ENCODE measurements around the gene PRMT1. TPM values are rescaled to one million over a fixed set of nuclear protein-coding genes. Genes with fewer than 3 reads are reported as not detected.
A peak's percentile ranks its signal among the peaks of the same experiment; 100 is the strongest.

PRMT1 gene
- total and polyA plus RNA-seq, 2 of the 13 experiments (the other 11 are each of a cell fraction or from before 2014, with no cell fraction given), result 324 to 374 TPM

GRCh38 chr19:49664171-49665035 is 12.7 kb upstream of the PRMT1 start (continued):
- TF ChIP-seq TRAFD1 (CRISPR knock-in tag; IDR thresholded peaks at IDR 0.05; ENCODE audit: borderline replicate concordance) (no peak), ZNF547 (CRISPR knock-in tag; IDR thresholded peaks at IDR 0.05) (peak; percentile 51; the same call in 1 of the 2 replicates), TCF7 (IDR thresholded peaks at IDR 0.05; ENCODE audit: low read depth) (no peak), ZNF18 (CRISPR knock-in tag; IDR thresholded peaks at IDR 0.05; ENCODE audit: insufficient replicate concordance) (peak; percentile 28), KAT8 (CRISPR knock-in tag; IDR thresholded peaks at IDR 0.05) (peak; percentile 74; the same call in 1 of the 2 replicates), KDM3A (CRISPR knock-in tag; IDR thresholded peaks at IDR 0.05; ENCODE audit: low read depth) (no peak), GATAD1 (CRISPR knock-in tag; IDR thresholded peaks at IDR 0.05) (peak; percentile 22; the same call in 1 of the 2 replicates), ZNF709 (CRISPR knock-in tag; IDR thresholded peaks at IDR 0.05) (no peak), GMEB1 (CRISPR knock-in tag; IDR thresholded peaks at IDR 0.05; ENCODE audit: borderline replicate concordance) (peak; percentile 79), FOXK2 (IDR thresholded peaks at IDR 0.05) (no peak), SALL2 (CRISPR knock-in tag; IDR thresholded peaks at IDR 0.05) (no peak), GZF1 (CRISPR knock-in tag; IDR thresholded peaks at IDR 0.05) (no peak), ZIK1 (CRISPR knock-in tag; IDR thresholded peaks at IDR 0.05; ENCODE audit: borderline replicate concordance, low read depth) (no peak), NFE2 (CRISPR knock-in tag; IDR thresholded peaks at IDR 0.05) (no peak), REST (IDR thresholded peaks at IDR 0.05; ENCODE audit: borderline replicate concordance in 1 of 2, low read depth in 1 of 2, low read length in 2 of 2) (peak in 1 of 2 experiments; percentile 18; a peak in 1 of 4 replicates), CBFB (CRISPR knock-in tag; IDR thresholded peaks at IDR 0.05) (0 out of 2 replicates have a peak, but pooled peaks have one; percentile 38), YY1 (IDR thresholded peaks at IDR 0.05; ENCODE audit: insufficient read depth, insufficient replicate concordance, low read depth, low read length) (no peak), ELF3 (CRISPR knock-in tag; IDR thresholded peaks at IDR 0.05) (peak; percentile 33; the same call in 1 of the 2 replicates), NFE2L1 (CRISPR knock-in tag; IDR thresholded peaks at IDR 0.05; ENCODE audit: borderline replicate concordance) (no peak), AHR (CRISPR knock-in tag; IDR thresholded peaks at IDR 0.05) (peak; percentile 74; the same call in 1 of the 2 replicates), TEAD3 (CRISPR knock-in tag; optimal IDR thresholded peaks at IDR 0.05; ENCODE audit: borderline replicate concordance) (peak; percentile 13)

Measured in HepG2 (cell line).